HG03108 (cell line): ENCODE results near the gene ITGB3.

Experiments used
- ATAC-seq: cut with Tn5 transposase; IDR thresholded peaks from one replicate; pipeline ENCODE4 v1.9.1; 2021; ENCODE audit warnings: moderate library complexity; ENCODE audit not compliant: unreplicated experiment

ITGB3 gene

GRCh38 chr17:47274319-47275069, 20.9 kb downstream of the ITGB3 start:
- no peak for ATAC-seq

- ATAC-seq = no peak
Observed at GRCh38 chr17:47275245-47275984, 21.8 kb downstream of the ITGB3 start.

DNA sequence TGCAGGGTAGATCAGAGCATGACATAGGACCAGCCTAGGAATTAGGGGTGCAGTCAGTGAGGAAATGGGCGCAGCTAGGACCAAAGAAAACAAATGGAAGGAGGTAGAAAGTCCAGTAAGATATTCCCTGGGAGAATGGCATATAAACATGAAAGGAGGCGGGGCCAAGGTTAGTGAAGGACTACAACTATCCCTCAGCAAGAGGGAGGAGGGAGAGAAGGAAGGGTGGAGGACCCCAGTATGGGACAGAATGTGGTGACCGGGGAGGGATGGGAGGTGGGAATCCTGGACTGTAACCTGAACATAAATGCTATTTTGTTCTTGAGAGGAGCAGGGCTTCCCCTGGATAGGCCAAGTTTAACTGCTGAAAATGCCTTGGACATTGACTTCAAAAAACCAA, 22.8 kb downstream of the ITGB3 start:
- ATAC-seq = no peak

- ATAC-seq = no peak
Observed at GRCh38 chr17:47276868-47277267, 23.2 kb downstream of the ITGB3 start.

DNA sequence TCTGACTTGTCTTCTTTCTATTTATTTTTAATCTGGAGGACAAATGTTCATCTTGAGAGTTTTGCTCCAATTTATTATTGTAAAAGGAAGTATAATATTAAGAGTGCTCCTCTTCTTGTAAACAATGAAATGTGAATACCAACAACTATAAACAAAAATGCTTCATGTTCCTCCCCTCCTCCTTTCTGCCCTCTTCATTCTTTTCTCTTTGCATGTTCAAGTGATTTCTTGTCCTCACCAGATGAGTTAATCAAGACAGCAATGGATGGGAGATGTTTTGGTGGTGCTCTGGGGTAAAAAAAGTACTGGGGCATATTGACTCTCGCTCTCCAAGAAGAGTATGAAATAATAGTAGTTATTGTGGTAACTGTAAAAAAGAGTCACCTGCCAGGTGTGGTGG, 24.3 kb downstream of the ITGB3 start:
- ATAC-seq = no peak

GRCh38 chr17:47278561-47278960, 24.9 kb downstream of the ITGB3 start:
- no peak for ATAC-seq

- ATAC-seq = peak; percentile 63
Observed at GRCh38 chr17:47279062-47279801, 25.6 kb downstream of the ITGB3 start.

DNA sequence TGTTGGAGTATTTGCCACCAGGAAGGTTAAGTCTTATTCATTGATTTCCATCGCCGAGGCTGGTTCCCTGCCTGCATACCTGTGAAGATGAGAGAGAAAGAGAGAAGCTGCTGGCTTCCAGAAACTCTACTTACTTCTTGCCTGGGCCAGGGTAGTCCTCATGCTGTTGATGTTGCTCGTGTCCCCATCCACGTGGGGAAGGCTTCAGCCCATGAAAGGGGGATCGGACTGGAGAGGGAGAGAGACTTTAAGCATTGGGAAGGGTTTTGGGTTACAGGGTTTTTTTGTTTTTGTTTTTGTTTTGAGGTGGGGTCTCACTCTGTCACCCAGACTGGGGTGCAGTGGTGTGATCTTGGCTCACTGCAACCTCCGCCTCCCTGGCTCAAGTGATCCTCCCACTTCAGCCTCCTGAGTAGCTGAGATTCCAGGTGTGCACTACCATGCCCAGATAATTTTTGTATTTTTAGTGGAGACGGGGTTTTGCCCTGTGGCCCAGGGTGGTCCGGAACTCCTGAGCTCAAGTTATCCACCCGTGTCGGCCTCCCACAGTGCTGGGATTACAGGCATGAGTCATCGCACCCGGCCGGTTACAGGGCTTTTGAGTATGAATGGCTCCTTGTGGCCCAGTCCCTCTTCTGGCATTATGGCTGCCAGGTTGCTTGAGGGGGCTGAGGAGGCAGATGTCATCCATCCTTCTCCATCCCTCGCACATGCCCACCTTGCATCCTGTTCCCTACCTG, 26.6 kb downstream of the ITGB3 start:
- no peak for ATAC-seq

DNA sequence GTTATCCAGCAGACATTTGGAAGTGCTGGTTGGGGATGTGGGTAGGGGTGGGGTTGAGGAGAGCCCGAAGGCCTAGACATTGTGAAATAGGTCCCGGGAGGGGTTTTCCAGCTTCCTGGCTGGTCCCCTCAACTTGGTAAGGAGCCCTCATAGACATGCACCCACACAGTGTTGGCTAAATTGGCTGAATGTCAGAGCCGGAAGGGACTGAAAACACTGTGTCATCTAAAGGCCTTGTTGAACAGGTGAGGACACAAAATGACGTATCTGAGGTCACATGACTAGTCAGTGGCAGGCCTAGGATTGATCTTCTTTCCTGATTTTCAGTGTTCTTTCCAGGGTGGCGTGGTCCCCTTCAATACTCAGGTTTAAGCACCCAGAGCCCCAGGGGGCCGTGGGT, 27.6 kb downstream of the ITGB3 start:
- ATAC-seq = no peak

DNA sequence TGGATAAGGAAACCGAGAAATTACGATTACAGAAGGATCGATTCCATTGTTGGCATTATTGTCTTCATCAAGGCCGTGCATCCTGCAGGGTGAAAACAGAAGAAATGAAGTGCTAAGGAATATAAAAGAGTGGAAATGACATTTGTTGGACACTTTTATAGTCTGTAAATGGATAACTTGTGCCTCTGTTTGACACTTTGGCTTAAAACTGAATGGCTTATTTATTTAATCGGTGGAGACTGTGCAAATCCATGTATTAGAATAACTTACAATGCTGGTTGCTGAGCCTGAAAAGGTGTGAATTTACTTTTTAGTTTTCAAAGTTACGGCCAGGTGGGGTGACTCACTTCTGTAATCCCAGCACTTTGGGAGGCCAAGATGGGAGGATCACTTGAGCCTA, 31.4 kb downstream of the ITGB3 start:
- ATAC-seq = no peak

DNA sequence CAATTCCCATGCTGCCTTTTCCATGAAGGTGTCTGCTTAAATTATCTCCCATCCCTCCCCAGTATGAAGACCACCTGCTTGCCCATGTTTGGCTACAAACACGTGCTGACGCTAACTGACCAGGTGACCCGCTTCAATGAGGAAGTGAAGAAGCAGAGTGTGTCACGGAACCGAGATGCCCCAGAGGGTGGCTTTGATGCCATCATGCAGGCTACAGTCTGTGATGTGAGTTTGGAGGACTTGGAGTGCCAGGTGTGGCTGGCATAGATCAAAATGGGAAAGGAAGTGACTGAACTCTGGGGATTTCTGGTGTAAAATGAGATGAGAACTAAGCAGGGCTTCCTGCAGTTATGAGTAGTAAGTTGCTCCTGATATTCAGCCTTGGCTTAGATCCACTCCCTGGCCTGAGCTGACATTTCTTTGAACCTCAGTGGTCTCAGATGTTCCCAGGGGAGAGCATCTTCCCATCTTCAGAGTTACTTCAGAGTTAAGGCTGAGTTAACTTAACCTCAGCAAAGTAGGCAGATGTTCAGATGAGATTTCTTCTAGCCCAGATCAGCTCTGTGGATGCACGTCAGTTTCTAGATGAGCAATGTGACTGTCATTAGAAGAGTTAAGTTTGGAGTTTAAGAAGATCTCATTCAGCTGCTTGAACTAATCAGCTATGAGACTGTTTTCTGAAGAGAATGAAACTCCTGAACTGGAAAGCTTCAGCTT, 32.7 kb downstream of the ITGB3 start:
- peak; percentile 72 for ATAC-seq

- no peak for ATAC-seq
Observed at GRCh38 chr17:47287068-47287467, 33.4 kb downstream of the ITGB3 start.

DNA sequence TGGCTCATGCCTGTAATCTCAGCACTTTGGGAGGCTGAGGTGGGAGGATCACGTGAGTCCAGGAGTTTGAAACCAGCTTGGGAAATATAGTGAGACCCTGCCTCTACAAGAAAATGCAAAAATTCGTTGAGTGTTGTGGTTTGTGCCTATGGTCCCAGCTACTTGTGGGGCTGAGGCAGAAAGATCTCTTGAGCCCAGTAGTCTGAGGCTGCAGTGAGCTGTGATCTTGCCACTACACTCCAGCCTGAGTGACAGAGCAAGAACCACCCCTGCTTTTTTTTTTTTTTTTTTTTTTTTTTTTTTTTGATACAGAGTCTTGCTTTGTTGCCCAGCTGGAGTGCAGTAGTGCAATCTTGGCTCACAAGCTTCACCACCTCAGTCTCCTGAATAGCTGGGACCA, 34.0 kb downstream of the ITGB3 start:
- ATAC-seq = no peak

GRCh38 chr17:47288531-47289116, 35.0 kb downstream of the ITGB3 start:
- ATAC-seq = no peak

GRCh38 chr17:47289302-47289701, 35.7 kb downstream of the ITGB3 start:
- ATAC-seq = no peak

- no peak for ATAC-seq
Observed at GRCh38 chr17:47290870-47291241, 37.2 kb downstream of the ITGB3 start.

DNA sequence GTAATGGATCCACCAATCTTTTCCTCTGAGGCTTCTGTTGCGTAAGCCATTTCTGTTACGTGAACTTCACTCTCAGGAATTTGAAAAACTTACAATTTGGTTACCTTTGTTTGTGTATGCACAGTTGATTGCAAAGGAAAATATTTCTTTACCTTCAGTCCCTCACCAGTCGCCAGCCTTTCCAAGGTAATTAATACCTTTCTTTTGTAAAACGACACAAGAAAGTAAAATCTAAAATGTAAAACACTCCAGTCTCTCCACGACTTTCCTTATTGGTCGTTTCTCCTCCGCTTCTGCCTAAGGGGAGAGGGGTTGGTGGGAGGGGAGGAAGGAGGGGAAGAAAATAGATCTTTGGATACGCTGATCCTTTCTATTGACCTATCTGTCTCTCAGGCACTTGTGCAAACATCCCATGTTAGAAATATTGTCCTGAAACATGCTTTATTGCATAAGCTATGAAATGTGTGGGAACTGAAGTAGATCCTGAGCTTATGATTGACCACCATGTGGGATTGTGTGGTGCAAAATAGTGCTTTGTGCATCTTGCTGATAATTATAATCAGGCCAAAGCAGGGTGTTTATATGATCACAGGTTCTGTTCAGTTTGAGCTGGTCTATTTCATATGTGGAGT, 37.7 kb downstream of the ITGB3 start:
- no peak for ATAC-seq

DNA sequence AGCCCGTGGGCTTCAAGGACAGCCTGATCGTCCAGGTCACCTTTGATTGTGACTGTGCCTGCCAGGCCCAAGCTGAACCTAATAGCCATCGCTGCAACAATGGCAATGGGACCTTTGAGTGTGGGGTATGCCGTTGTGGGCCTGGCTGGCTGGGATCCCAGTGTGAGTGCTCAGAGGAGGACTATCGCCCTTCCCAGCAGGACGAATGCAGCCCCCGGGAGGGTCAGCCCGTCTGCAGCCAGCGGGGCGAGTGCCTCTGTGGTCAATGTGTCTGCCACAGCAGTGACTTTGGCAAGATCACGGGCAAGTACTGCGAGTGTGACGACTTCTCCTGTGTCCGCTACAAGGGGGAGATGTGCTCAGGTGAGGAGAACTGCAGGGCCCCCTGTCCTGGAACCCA, 38.6 kb downstream of the ITGB3 start:
- ATAC-seq = no peak

DNA sequence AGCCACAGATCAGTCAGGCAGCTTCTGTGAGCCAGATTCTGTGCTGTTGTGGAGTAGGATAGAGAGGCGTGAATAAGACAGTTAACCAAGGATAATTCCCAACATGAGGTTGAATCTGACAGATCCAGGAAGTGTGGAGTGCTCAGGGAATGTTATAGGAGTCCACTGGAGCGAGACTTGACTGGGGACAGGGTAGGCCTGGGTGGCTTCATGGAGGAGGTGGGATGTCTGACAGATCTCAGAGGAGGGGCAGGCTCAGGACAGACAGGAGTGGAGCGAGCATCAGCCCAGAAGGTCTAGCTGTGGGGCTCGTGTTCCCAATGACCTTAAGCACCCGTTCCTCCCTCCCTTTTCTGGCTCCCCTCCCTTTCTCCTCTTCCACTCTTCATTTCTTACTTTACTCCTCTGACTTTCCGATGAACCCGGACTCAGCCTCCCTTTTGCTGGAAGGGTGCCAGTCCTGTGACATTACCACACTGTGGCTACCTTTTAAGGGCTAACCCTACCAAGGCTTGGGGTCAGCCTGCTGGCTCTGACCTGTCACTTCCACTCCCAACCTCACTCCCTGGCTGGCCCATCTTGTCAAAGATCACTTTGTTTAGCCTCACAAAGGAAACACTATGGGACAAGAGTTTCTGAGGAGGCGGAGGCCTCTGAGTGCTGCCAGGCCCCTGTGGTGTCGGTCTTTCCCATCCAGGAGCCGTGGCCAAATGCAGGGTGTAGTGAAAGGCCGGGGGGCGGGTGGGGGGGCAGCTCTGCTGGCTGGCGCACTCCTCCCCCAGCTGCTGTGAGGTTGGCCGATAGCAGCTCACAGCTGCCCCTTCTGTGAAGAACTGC, 41.6 kb downstream of the ITGB3 start:
- no peak for ATAC-seq
